ENCODE measurements around the gene TGFBR3L. TPM values are rescaled to one million over a fixed set of nuclear protein-coding genes. Genes with fewer than 3 reads are reported as not detected.

Gene TGFBR3L
- total RNA-seq, 2 donors from 2014 or later, result 9.9 TPM; not detected in 1

GRCh38 chr19:7968008-7968795 lies 53.6 kb downstream of the TGFBR3L start:
- peaks cover 7 to 17% of the 10 kb centered on the region in 2 donors for H3K36me3 ChIP-seq (replicated peaks in 1 of 2; ENCODE audit: insufficient read depth in 1 of 2, low read depth in 2 of 2)
- no peak for TF ChIP-seq POLR2A (IDR thresholded peaks at IDR 0.05)
- TF ChIP-seq CTCF (IDR thresholded peaks at IDR 0.05), result no peak
- ATAC-seq (no peak), DNase-seq (no peak)
- no peak overlapping the region for H3K4me3 ChIP-seq
- intact Hi-C loops (cut with DNase I), result loop anchor here (10.0 kb wide), 1 partner anchor 167 kb away; no protein-coding TSS in a partner anchor
- no peaks in the 10 kb centered on the region for H3K27me3 ChIP-seq
- H3K4me1 ChIP-seq, result no peaks in the 10 kb centered on the region
- no peaks in the 10 kb centered on the region for H3K9me3 ChIP-seq
- 77 to 86% methylated on average over 6 to 13 of the region's 15 CpGs for WGBS, 2 donors
- H3K27ac ChIP-seq, result no peak overlapping the region

Other genes with a start within 250 kb of the TGFBR3L start
- gene RETN, start 245.8 kb upstream of the TGFBR3L start, total RNA-seq, result not detected
- not detected for gene MCEMP1, start 237.7 kb upstream of the TGFBR3L start, total RNA-seq
- 10 to 100 TPM; 10.9 to 18.7 TPM for gene TRAPPC5, start 234.0 kb upstream of the TGFBR3L start, total RNA-seq
- gene FCER2, start 212.7 kb upstream of the TGFBR3L start, total RNA-seq, result not detected
- gene CLEC4G, start 182.7 kb upstream of the TGFBR3L start, total RNA-seq, result 1 to 10 TPM in 1 of 2 donors, under 1 TPM in 1; 0.52 to 6.6 TPM
- 1 to 10 TPM; 1.6 to 2.0 TPM for gene CD209, start 167.3 kb upstream of the TGFBR3L start, total RNA-seq
- not detected for gene CLEC4M, start 151.6 kb upstream of the TGFBR3L start, total RNA-seq
- 10 to 100 TPM in 1 of 2 donors, 1 to 10 TPM in 1; 6.0 to 12.9 TPM for gene EVI5L, start 84.6 kb upstream of the TGFBR3L start, total RNA-seq
- gene PRR36, start 40.4 kb upstream of the TGFBR3L start, total RNA-seq, result 10 to 100 TPM in 1 of 2 donors, 1 to 10 TPM in 1; 1.0 to 12.9 TPM
- 1 to 10 TPM; 2.6 to 3.4 TPM for gene LRRC8E, start 26.3 kb upstream of the TGFBR3L start, total RNA-seq
- gene MAP2K7, start 11.0 kb upstream of the TGFBR3L start, total RNA-seq, result 10 to 100 TPM in 1 of 2 donors, 1 to 10 TPM in 1; 8.0 to 34.9 TPM
- 1 to 10 TPM; 6.3 to 9.1 TPM for gene SNAPC2, start 5.5 kb downstream of the TGFBR3L start, total RNA-seq
- gene CTXN1, start 11.3 kb downstream of the TGFBR3L start, total RNA-seq, result 10 to 100 TPM in 1 of 2 donors, 1 to 10 TPM in 1; 5.7 to 10.2 TPM
- gene TIMM44, start 28.8 kb downstream of the TGFBR3L start, total RNA-seq, result 10 to 100 TPM; 20.5 to 73.8 TPM
- gene ELAVL1, start 90.8 kb downstream of the TGFBR3L start, total RNA-seq, result 10 to 100 TPM in 1 of 2 donors, 1 to 10 TPM in 1; 9.3 to 15.8 TPM
- gene CCL25, start 137.9 kb downstream of the TGFBR3L start, total RNA-seq, result not detected
- gene FBN3, start 234.8 kb downstream of the TGFBR3L start, total RNA-seq, result under 1 TPM in 1 of 2 donors, not detected in 1; 0.26 TPM

All from body of pancreas (tissue), 4 donors.